Measurements from ENCODE around the gene VEGFB. TPM values are rescaled to one million over a fixed set of nuclear protein-coding genes. Genes with fewer than 3 reads are reported as not detected.

VEGFB gene
- total RNA-seq, 1 experiment from 2014 or later, result 43.4 TPM

GRCh38 chr11:64253481-64253880 lies 19.1 kb downstream of the VEGFB start:
- Histone ChIP-seq H3K27ac (ENCODE audit: low read length) (no peak overlapping the region), H3K9me2 (replicated peaks; ENCODE audit: insufficient read depth, low read length) (no peaks in the 10 kb centered on the region), H3K9me3 (ENCODE audit: low read length) (no peaks in the 10 kb centered on the region), H3K36me3 (ENCODE audit: insufficient read depth, low read length) (no peaks in the 10 kb centered on the region), H3K4me3 (ENCODE audit: low read length) (no peak overlapping the region), H3K4me2 (ENCODE audit: low read depth, low read length, poor library complexity, severe bottlenecking) (no peak overlapping the region), H3K4me1 (ENCODE audit: low read length) (peaks cover 29% of the 10 kb centered on the region), H3K27me3 (ENCODE audit: low read length) (no peaks in the 10 kb centered on the region), H2AFZ (ENCODE audit: low read length) (no peak overlapping the region), H3K9ac (ENCODE audit: low read length) (no peak overlapping the region), H3K79me2 (ENCODE audit: low read length) (peaks cover 7% of the 10 kb centered on the region; the same call in 1 of the 2 replicates), H4K20me1 (ENCODE audit: insufficient read depth, low read depth, low read length) (no peaks in the 10 kb centered on the region)
- no peak for DNase-seq

DNA sequence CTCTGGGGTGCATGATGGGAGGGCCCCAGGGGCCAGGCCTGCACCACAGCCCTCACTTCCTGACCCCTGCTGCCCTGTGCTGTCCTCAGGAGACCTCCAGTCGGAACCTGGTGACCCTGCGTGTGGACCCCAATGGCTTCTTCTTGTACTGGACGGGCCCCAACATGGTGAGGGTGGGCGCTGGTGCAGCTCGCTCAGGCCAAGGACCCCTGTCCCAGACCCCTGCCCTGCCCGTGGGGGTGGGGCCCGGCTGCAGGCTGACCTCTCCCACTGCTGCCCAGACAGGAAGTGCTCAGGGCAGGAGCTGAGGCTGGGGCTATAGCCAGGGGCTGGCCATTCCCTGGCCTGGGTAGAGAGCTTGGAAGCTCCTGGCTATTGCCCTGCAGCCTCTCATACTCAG lies 19.9 kb downstream of the VEGFB start:
- Histone ChIP-seq H3K36me3 (ENCODE audit: insufficient read depth, low read length) (no peaks in the 10 kb centered on the region), H3K9me3 (ENCODE audit: low read length) (no peaks in the 10 kb centered on the region), H3K9ac (ENCODE audit: low read length) (no peak overlapping the region), H3K4me1 (ENCODE audit: low read length) (peaks cover 29% of the 10 kb centered on the region), H3K27me3 (ENCODE audit: low read length) (no peaks in the 10 kb centered on the region), H4K20me1 (ENCODE audit: insufficient read depth, low read depth, low read length) (no peaks in the 10 kb centered on the region), H3K9me2 (replicated peaks; ENCODE audit: insufficient read depth, low read length) (no peaks in the 10 kb centered on the region), H3K4me2 (ENCODE audit: low read depth, low read length, poor library complexity, severe bottlenecking) (no peak overlapping the region), H3K79me2 (ENCODE audit: low read length) (peaks cover 7% of the 10 kb centered on the region; the same call in 1 of the 2 replicates), H2AFZ (ENCODE audit: low read length) (no peak overlapping the region), H3K4me3 (ENCODE audit: low read length) (no peak overlapping the region), H3K27ac (ENCODE audit: low read length) (no peak overlapping the region)
- DNase-seq, result no peak

- H3K79me2 ChIP-seq (ENCODE audit: low read length), result peaks cover 7% of the 10 kb centered on the region; the same call in 1 of the 2 replicates
- no peaks in the 10 kb centered on the region for H3K27me3 ChIP-seq (ENCODE audit: low read length)
- peaks cover 28% of the 10 kb centered on the region for H3K4me1 ChIP-seq (ENCODE audit: low read length)
- no peak overlapping the region for H2AFZ ChIP-seq (ENCODE audit: low read length)
- H3K27ac ChIP-seq (ENCODE audit: low read length), result no peak overlapping the region
- H3K4me3 ChIP-seq (ENCODE audit: low read length), result no peak overlapping the region
- H3K4me2 ChIP-seq (ENCODE audit: low read depth, low read length, poor library complexity, severe bottlenecking), result no peak overlapping the region
- no peaks in the 10 kb centered on the region for H4K20me1 ChIP-seq (ENCODE audit: insufficient read depth, low read depth, low read length)
- no peak for DNase-seq
- no peaks in the 10 kb centered on the region for H3K36me3 ChIP-seq (ENCODE audit: insufficient read depth, low read length)
- no peaks in the 10 kb centered on the region for H3K9me3 ChIP-seq (ENCODE audit: low read length)
- H3K9me2 ChIP-seq (replicated peaks; ENCODE audit: insufficient read depth, low read length), result no peaks in the 10 kb centered on the region
- no peak overlapping the region for H3K9ac ChIP-seq (ENCODE audit: low read length)
Measured at GRCh38 chr11:64255135-64256128, 21.0 kb downstream of the VEGFB start.

DNA sequence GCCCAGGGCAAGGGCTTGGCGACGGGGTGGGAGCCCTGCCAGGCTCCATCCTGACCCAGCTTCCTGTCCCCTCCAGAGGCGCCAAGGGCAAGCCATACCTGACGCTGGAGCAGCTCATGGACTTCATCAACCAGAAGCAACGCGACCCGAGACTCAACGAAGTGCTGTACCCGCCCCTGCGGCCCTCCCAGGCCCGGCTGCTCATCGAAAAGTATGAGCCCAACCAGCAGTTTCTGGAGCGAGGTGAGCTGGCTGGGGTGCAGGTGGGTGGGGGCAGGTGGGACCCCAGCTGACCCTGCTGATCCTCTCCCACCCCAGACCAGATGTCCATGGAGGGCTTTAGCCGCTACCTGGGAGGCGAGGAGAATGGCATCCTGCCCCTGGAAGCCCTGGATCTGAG lies 21.9 kb downstream of the VEGFB start:
- Histone ChIP-seq H2AFZ (ENCODE audit: low read length) (no peak overlapping the region), H3K9ac (ENCODE audit: low read length) (no peak overlapping the region), H3K4me3 (ENCODE audit: low read length) (no peak overlapping the region), H3K79me2 (ENCODE audit: low read length) (peaks cover 7% of the 10 kb centered on the region; the same call in 1 of the 2 replicates), H4K20me1 (ENCODE audit: insufficient read depth, low read depth, low read length) (no peaks in the 10 kb centered on the region), H3K4me1 (ENCODE audit: low read length) (peaks cover 20% of the 10 kb centered on the region), H3K4me2 (ENCODE audit: low read depth, low read length, poor library complexity, severe bottlenecking) (no peak overlapping the region), H3K36me3 (ENCODE audit: insufficient read depth, low read length) (no peaks in the 10 kb centered on the region), H3K9me3 (ENCODE audit: low read length) (no peaks in the 10 kb centered on the region), H3K27ac (ENCODE audit: low read length) (no peak overlapping the region), H3K9me2 (replicated peaks; ENCODE audit: insufficient read depth, low read length) (no peaks in the 10 kb centered on the region), H3K27me3 (ENCODE audit: low read length) (no peaks in the 10 kb centered on the region)
- no peak for DNase-seq

DNA sequence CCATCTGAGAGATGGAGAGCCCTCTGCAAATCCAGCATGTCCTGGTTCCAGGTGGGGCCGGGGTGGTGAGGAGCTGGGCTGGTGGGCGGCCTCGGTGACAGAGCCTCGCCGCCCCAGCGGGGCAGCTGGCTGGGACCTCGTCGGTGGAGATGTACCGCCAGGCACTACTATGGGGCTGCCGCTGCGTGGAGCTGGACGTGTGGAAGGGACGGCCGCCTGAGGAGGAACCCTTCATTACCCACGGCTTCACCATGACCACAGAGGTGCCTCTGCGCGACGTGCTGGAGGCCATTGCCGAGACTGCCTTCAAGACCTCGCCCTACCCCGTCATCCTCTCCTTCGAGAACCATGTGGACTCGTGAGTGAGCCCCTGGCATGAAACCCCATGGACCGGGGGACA lies 24.0 kb downstream of the VEGFB start:
- H3K79me2 ChIP-seq (ENCODE audit: low read length), result no peaks in the 10 kb centered on the region
- no peak overlapping the region for H2AFZ ChIP-seq (ENCODE audit: low read length)
- H3K4me3 ChIP-seq (ENCODE audit: low read length), result no peak overlapping the region
- no peak overlapping the region for H3K27ac ChIP-seq (ENCODE audit: low read length)
- H3K27me3 ChIP-seq (ENCODE audit: low read length), result no peaks in the 10 kb centered on the region
- no peak overlapping the region for H3K9ac ChIP-seq (ENCODE audit: low read length)
- no peak overlapping the region for H3K4me2 ChIP-seq (ENCODE audit: low read depth, low read length, poor library complexity, severe bottlenecking)
- no peak for DNase-seq
- H3K9me2 ChIP-seq (replicated peaks; ENCODE audit: insufficient read depth, low read length), result no peaks in the 10 kb centered on the region
- H3K4me1 ChIP-seq (ENCODE audit: low read length), result peaks cover 2% of the 10 kb centered on the region; the same call in 1 of the 2 replicates
- H3K36me3 ChIP-seq (ENCODE audit: insufficient read depth, low read length), result no peaks in the 10 kb centered on the region
- H3K9me3 ChIP-seq (ENCODE audit: low read length), result no peaks in the 10 kb centered on the region
- H4K20me1 ChIP-seq (ENCODE audit: insufficient read depth, low read depth, low read length), result no peaks in the 10 kb centered on the region

DNA sequence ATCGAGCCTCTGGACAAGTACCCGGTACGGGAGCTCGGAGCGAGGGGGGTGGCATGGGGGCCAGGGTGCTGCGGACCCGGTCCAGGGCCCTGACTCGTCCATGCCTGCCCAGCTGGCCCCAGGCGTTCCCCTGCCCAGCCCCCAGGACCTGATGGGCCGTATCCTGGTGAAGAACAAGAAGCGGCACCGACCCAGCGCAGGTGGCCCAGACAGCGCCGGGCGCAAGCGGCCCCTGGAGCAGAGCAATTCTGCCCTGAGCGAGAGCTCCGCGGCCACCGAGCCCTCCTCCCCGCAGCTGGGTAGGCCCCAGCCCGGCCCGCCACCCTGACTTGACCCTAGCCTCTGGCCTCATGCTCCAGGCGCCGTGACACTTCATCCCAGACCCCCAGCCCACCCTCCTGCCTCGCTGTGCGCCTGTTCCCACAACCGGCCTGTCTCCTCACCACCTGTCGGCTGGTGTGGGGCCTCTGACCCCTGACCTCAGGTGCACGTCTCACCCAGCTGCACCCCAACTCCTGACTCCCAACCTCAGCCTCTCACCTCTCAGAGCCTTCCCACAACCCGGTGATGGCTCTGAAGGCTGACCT lies 24.7 kb downstream of the VEGFB start:
- Histone ChIP-seq H3K4me1 (ENCODE audit: low read length) (no peaks in the 10 kb centered on the region), H3K9me2 (replicated peaks; ENCODE audit: insufficient read depth, low read length) (no peaks in the 10 kb centered on the region), H3K36me3 (ENCODE audit: insufficient read depth, low read length) (no peaks in the 10 kb centered on the region), H2AFZ (ENCODE audit: low read length) (no peak overlapping the region), H3K9me3 (ENCODE audit: low read length) (no peaks in the 10 kb centered on the region), H3K79me2 (ENCODE audit: low read length) (no peaks in the 10 kb centered on the region), H3K27me3 (ENCODE audit: low read length) (no peaks in the 10 kb centered on the region), H3K4me3 (ENCODE audit: low read length) (no peak overlapping the region), H4K20me1 (ENCODE audit: insufficient read depth, low read depth, low read length) (no peaks in the 10 kb centered on the region), H3K27ac (ENCODE audit: low read length) (no peak overlapping the region), H3K9ac (ENCODE audit: low read length) (no peak overlapping the region), H3K4me2 (ENCODE audit: low read depth, low read length, poor library complexity, severe bottlenecking) (no peak overlapping the region)
- no peak for DNase-seq

DNA sequence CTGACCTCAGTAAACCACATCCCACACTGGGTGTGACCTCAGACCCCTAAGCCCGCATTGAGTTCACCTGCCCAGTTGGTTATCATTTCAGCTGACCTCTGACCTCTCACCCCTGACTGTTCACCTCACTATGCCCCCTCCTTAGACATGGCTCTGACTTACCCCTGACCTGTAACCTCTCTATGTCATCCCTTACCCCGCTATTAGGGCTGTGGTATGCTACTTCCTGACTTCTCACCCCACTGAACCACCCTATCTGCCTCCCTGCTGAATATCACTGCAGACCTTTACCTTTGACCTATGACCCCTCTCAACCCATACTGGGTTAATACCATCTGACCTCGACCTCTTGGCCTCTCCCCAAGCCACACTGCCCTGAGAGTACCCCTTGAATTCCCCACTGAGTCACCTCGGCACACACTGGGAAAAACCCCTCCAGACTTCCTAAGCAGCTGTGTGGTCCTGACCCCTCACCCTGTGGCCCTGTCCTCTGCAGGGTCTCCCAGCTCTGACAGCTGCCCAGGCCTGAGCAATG lies 25.2 kb downstream of the VEGFB start:
- H3K4me1 ChIP-seq (ENCODE audit: low read length), result no peaks in the 10 kb centered on the region
- H3K36me3 ChIP-seq (ENCODE audit: insufficient read depth, low read length), result no peaks in the 10 kb centered on the region
- no peak overlapping the region for H3K27ac ChIP-seq (ENCODE audit: low read length)
- no peaks in the 10 kb centered on the region for H4K20me1 ChIP-seq (ENCODE audit: insufficient read depth, low read depth, low read length)
- no peak overlapping the region for H3K4me3 ChIP-seq (ENCODE audit: low read length)
- no peaks in the 10 kb centered on the region for H3K27me3 ChIP-seq (ENCODE audit: low read length)
- DNase-seq, result no peak
- H3K9me2 ChIP-seq (replicated peaks; ENCODE audit: insufficient read depth, low read length), result no peaks in the 10 kb centered on the region
- no peak overlapping the region for H3K9ac ChIP-seq (ENCODE audit: low read length)
- H3K4me2 ChIP-seq (ENCODE audit: low read depth, low read length, poor library complexity, severe bottlenecking), result no peak overlapping the region
- H3K9me3 ChIP-seq (ENCODE audit: low read length), result no peaks in the 10 kb centered on the region
- H2AFZ ChIP-seq (ENCODE audit: low read length), result no peak overlapping the region
- no peaks in the 10 kb centered on the region for H3K79me2 ChIP-seq (ENCODE audit: low read length)

GRCh38 chr11:64260147-64260708 lies 25.8 kb downstream of the VEGFB start:
- no peaks in the 10 kb centered on the region for H3K9me3 ChIP-seq (ENCODE audit: low read length)
- H3K4me1 ChIP-seq (ENCODE audit: low read length), result peaks cover 3% of the 10 kb centered on the region
- H3K4me2 ChIP-seq (ENCODE audit: low read depth, low read length, poor library complexity, severe bottlenecking), result no peak overlapping the region
- no peaks in the 10 kb centered on the region for H4K20me1 ChIP-seq (ENCODE audit: insufficient read depth, low read depth, low read length)
- H3K9me2 ChIP-seq (replicated peaks; ENCODE audit: insufficient read depth, low read length), result no peaks in the 10 kb centered on the region
- no peak overlapping the region for H3K9ac ChIP-seq (ENCODE audit: low read length)
- H3K36me3 ChIP-seq (ENCODE audit: insufficient read depth, low read length), result no peaks in the 10 kb centered on the region
- H3K79me2 ChIP-seq (ENCODE audit: low read length), result no peaks in the 10 kb centered on the region
- H2AFZ ChIP-seq (ENCODE audit: low read length), result no peak overlapping the region
- no peak for DNase-seq
- no peak overlapping the region for H3K4me3 ChIP-seq (ENCODE audit: low read length)
- H3K27me3 ChIP-seq (ENCODE audit: low read length), result no peaks in the 10 kb centered on the region
- H3K27ac ChIP-seq (ENCODE audit: low read length), result no peak overlapping the region

Measured in Karpas-422 (cell line).